ENCODE results near the gene SPRY4.

- TF ChIP-seq ARNTL (CRISPR knock-in tag; IDR thresholded peaks at IDR 0.05; ENCODE audit: borderline replicate concordance, low read depth), result no peak
- TF ChIP-seq, protein P1, sequence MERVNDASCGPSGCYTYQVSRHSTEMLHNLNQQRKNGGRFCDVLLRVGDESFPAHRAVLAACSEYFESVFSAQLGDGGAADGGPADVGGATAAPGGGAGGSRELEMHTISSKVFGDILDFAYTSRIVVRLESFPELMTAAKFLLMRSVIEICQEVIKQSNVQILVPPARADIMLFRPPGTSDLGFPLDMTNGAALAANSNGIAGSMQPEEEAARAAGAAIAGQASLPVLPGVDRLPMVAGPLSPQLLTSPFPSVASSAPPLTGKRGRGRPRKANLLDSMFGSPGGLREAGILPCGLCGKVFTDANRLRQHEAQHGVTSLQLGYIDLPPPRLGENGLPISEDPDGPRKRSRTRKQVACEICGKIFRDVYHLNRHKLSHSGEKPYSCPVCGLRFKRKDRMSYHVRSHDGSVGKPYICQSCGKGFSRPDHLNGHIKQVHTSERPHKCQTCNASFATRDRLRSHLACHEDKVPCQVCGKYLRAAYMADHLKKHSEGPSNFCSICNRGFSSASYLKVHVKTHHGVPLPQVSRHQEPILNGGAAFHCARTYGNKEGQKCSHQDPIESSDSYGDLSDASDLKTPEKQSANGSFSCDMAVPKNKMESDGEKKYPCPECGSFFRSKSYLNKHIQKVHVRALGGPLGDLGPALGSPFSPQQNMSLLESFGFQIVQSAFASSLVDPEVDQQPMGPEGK (CRISPR knock-in tag; IDR thresholded peaks at IDR 0.05; ENCODE audit: borderline replicate concordance), result no peak
- TF ChIP-seq CSRNP3 (CRISPR knock-in tag; IDR thresholded peaks at IDR 0.05), result no peak
- TF ChIP-seq ZFP3 (CRISPR knock-in tag; IDR thresholded peaks at IDR 0.05), result no peak
- TF ChIP-seq OSR1 (CRISPR knock-in tag; IDR thresholded peaks at IDR 0.05), result no peak
- no peak for TF ChIP-seq ZNF565 (CRISPR knock-in tag; conservative IDR thresholded peaks at IDR 0.05; ENCODE audit: low read depth)
- TF ChIP-seq, protein P2, sequence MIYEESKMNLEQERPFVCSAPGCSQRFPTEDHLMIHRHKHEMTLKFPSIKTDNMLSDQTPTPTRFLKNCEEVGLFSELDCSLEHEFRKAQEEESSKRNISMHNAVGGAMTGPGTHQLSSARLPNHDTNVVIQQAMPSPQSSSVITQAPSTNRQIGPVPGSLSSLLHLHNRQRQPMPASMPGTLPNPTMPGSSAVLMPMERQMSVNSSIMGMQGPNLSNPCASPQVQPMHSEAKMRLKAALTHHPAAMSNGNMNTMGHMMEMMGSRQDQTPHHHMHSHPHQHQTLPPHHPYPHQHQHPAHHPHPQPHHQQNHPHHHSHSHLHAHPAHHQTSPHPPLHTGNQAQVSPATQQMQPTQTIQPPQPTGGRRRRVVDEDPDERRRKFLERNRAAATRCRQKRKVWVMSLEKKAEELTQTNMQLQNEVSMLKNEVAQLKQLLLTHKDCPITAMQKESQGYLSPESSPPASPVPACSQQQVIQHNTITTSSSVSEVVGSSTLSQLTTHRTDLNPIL (CRISPR knock-in tag; IDR thresholded peaks at IDR 0.05; ENCODE audit: low read depth), result no peak
- TF ChIP-seq PPARA (CRISPR knock-in tag; IDR thresholded peaks at IDR 0.05; ENCODE audit: borderline replicate concordance), result no peak
- no peak for TF ChIP-seq CSDC2 (CRISPR knock-in tag; IDR thresholded peaks at IDR 0.05)
- TF ChIP-seq TCF4 (CRISPR knock-in tag; IDR thresholded peaks at IDR 0.05; ENCODE audit: borderline replicate concordance), result no peak
Measured at GRCh38 chr5:142364251-142365145, 39.7 kb upstream of the SPRY4 start.

Data from SK-N-SH treated with all-trans-retinoic acid at 6 μM for 48 hours (cell line).